GM19468 (cell line): ENCODE results near the gene HTR1D.

Experiments
- ATAC-seq: cut with Tn5 transposase; IDR thresholded peaks from one replicate; pipeline ENCODE4 v1.9.1; 2021; ENCODE audit warnings: mild to moderate bottlenecking, moderate library complexity, moderate number of reproducible peaks; ENCODE audit not compliant: unreplicated experiment; ENCODE audit errors: extremely low read depth

Gene HTR1D

GRCh38 chr1:23188434-23188884 is 28.8 kb downstream of the HTR1D start:
- no peak for ATAC-seq

GRCh38 chr1:23187637-23188036 is 29.7 kb downstream of the HTR1D start:
- no peak for ATAC-seq

- no peak for ATAC-seq
Measured at GRCh38 chr1:23185381-23185780, 31.9 kb downstream of the HTR1D start.

GRCh38 chr1:23184212-23184934 is 32.9 kb downstream of the HTR1D start:
- ATAC-seq, result no peak

- no peak for ATAC-seq
Measured at GRCh38 chr1:23179862-23180261, 37.4 kb downstream of the HTR1D start.

GRCh38 chr1:23178950-23179349 is 38.4 kb downstream of the HTR1D start:
- no peak for ATAC-seq

- ATAC-seq, result no peak
Measured at GRCh38 chr1:23178414-23178813, 38.9 kb downstream of the HTR1D start.

- ATAC-seq, result no peak
Measured at GRCh38 chr1:23177438-23178380, 39.6 kb downstream of the HTR1D start.

- no peak for ATAC-seq
Measured at GRCh38 chr1:23177031-23177430, 40.3 kb downstream of the HTR1D start.

GRCh38 chr1:23174426-23175110 is 42.7 kb downstream of the HTR1D start:
- ATAC-seq, result no peak

- ATAC-seq, result no peak
Measured at GRCh38 chr1:23171181-23171755, 46.0 kb downstream of the HTR1D start.

GRCh38 chr1:23169727-23170335 is 47.5 kb downstream of the HTR1D start:
- ATAC-seq, result no peak

GRCh38 chr1:23169195-23169575 is 48.1 kb downstream of the HTR1D start:
- no peak for ATAC-seq

- no peak for ATAC-seq
Measured at GRCh38 chr1:23168445-23169194, 48.7 kb downstream of the HTR1D start, which contains the start of gene LUZP1. LUZP1 (minus strand) TSS chr1:23168856.

GRCh38 chr1:23168079-23168444 is 49.2 kb downstream of the HTR1D start:
- no peak for ATAC-seq

GRCh38 chr1:23167353-23168078 is 49.8 kb downstream of the HTR1D start:
- ATAC-seq, result no peak

GRCh38 chr1:23166854-23167253 is 50.4 kb downstream of the HTR1D start:
- no peak for ATAC-seq

GRCh38 chr1:23163395-23163794 is 53.9 kb downstream of the HTR1D start:
- no peak for ATAC-seq
